HPDE6-E6E7 (cell line): ENCODE measurements around the gene SYT2.

Source experiments
- DNase-seq: peaks from one replicate; pipeline ENCODE4 v3.0.0; 2011; ENCODE audit warnings: missing footprints; ENCODE audit errors: extremely low spot score

The SYT2 gene

DNA sequence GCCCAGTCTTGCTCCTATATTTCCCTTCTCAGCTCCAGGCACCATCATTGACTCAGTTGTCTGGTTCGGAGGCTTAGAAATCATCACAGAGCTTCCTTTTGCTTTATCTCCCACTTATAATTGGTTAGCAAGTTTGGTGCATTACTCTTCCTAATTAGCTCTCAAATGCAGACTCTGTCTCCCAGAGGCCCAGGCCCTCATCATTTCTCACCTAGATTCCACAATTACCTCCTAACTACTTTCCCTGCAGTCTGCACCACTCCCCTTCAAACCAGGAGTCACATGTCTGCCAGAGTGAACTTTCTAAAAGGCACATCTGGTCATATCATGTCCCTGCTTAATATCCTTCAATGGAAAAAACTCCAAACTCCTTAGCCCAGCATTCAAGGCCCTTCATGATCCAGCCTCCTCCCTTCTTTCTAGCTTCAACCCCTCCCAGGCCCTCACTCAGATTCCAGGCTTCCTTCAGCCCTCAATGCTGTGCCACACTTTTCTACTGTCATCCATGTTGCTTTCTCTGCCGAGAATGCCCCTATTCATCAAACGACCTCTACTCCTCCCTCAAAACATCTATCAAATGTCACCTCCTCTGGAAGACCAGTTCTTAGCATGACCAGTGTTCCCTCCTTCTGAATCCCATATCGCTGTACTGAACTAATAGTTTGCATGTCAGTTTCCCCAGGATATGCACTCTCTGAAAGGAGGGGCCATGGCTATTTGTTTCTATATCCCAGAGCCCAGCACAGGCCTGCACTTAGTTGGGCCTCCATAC lies 30.7 kb downstream of the SYT2 start:
- no peak for DNase-seq

DNA sequence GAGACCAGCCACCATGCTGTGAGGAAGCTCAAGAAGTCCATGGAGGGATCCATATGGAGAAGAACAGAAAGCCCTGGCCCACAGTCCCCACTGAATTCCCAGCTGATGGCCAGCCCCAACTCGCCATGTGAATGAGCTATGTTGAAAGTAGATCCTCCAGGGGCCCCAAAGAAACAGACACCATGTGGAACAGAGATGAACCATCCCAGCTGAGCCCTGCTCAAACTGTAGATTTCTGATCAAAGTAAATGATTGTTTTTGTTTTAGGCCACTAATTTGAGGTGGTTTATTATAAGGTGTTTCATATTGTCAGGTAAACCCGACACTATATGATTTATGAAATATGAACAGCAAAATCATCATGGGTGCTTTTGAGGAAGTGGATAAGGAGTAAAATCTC lies 32.8 kb downstream of the SYT2 start:
- DNase-seq = no peak

DNA sequence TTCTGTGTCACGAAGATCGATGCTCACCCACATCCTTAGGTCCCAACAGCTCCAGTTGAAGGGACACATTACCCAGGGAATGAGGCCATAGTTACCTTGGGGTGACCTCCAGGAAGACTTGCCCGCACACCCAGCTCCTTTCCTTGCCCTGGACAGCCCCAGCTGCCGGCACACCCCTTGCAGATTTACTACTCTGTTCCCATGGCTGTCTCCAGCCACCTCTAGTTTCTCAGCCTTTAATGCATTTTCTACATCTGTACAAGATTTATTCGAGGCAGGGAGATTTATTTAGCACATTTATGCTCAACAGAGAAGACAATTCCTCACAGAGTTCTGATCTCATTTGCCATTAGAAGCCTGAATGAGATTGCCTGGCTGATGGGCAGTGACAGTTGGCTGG lies 36.7 kb downstream of the SYT2 start:
- no peak for DNase-seq

DNA sequence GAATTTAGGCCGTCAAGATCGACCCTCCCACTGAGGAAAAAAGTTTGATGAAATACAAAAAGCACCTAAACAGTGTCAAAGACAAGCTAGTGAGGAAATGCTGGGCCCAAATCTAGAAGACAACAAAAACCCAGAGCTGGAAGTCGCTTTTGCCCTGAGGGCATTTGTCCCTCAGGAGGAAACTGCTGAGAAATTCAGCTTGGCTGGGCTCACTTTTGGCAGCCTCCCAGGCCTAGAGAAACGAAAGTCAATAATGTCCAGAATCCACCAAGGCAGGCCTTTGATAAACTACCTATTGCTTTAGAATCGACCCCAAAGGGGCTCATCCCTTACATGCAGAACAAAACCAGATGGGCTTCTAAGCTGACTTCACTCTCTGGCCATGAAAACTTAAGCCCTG lies 38.9 kb downstream of the SYT2 start:
- DNase-seq = no peak

DNA sequence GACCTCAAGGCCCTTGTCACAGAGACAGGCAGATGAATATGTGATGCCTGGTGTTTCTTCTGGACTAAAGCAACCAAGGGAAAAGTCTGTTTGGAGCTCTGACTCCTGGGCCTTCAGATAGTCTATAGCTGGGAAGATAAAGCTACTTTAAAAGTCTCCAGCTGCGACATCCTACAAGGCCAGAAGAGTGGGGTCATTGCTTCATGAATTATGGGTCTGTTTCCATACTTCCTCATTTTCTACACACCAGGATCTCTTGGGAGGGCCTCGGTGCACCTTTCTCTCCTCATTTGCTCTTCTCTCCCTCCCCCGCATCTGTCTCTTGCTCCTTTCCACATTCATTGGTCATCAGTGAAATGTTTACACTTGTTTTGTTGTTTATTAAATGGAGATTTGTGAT lies 44.8 kb downstream of the SYT2 start:
- DNase-seq = no peak

DNA sequence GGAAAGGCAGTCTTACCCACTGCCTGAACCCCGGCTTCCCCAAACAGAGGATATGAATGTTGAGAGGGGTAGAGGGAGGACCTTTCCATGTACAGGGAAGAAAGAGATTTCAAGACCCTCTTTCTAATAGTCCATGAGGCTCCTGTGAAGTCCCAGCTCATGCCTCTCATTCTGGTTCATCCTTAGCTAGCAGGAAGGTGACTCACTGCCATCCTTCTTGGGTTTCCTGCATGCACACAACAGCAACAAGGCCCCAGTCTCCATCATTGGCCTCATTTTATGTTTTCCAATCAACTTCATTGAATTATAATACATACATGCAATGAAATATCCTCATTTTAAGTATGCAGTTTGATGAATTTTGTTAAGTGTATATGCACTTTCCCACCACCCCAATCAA lies 46.2 kb downstream of the SYT2 start:
- DNase-seq = no peak

DNA sequence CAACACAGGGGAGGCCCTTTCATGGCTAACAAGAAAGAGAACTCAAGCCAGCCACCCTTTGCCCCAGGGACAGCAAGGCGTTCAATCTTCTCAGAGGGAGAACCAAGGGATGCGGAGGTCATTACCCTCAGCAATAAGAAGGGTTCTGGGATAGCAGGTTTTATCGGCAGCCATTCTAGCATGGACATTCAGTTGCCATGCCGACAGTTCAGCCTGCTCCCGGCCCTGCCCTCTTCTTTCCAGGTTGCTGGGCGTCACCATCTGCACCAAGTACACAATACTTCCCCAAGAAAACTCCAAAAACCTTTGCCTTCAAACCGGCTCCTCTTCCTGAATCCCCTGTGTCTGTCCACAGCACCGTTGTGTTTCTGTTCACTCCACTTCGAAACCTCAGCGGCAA lies 47.1 kb downstream of the SYT2 start:
- DNase-seq = no peak

DNA sequence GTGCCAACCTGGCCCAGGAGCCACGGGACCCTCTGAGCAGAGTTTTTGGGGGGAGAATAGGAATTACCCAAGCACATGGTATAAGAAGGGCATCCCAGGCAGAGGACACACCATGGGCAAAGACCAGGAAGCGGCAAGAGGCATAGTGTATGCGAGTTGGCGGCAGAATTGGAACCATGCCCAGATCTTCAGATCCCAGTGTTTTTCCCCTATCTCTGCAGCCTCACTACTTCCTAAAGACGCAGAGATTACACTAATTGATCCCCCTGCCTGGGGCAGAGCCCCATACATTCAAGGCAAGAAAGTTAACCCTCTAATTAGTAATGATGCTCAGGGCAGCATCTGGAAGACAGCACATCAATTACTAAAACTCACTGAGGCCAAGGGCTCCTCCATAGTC lies 48.2 kb downstream of the SYT2 start:
- no peak for DNase-seq

DNA sequence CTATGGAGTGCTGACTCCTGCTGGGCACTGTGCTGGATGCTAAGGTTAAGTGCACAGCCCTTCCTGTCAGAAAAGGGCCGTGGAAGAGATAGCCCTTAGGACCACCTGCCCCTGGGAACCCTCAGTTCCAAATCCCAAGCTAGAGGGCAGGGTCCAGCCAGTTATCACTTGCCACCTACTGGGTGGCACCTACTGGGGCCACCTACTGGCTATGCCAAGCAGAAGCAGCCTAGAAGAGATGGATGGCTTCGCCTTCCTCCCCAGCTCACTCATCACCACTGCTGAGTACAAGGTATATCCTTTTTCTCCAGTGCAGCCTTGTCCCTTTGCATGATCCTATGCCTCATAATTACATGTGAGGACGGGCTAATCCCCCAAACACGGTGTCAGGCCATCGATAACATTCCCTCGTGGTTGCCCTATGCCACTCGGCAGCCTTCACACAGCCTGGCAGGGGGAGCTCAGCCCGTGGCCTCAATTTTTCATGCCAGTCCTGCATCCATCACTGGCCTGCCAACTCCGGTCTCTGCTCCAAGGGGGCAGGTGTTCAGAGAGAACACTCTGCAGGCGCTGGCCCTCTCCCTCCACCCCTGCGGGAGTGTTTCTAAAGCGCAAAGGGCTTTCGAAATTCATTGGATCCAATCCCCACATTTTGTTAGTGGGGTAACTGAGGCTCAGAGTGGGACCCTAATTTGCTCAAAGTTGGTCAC lies 49.0 kb downstream of the SYT2 start:
- DNase-seq = no peak

DNA sequence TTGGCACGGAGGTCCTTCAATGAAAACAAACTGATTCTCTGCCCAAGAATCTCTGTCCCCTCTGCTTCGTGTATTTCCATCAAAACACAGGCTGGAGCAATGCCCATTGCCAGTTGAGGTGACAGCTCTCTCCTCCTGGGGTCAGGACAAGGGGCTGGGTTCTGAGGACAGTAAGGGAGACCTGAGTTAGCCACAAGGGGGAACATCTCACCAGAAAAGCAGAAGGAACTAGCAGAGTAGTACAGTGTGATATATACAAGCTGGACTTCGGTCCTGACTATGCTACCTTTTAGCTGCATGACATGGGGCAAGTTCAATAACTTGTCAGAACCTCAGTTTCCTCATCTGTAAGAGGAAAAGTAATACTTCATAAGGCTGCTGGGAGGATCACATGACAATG lies 50.3 kb downstream of the SYT2 start:
- no peak for DNase-seq

DNA sequence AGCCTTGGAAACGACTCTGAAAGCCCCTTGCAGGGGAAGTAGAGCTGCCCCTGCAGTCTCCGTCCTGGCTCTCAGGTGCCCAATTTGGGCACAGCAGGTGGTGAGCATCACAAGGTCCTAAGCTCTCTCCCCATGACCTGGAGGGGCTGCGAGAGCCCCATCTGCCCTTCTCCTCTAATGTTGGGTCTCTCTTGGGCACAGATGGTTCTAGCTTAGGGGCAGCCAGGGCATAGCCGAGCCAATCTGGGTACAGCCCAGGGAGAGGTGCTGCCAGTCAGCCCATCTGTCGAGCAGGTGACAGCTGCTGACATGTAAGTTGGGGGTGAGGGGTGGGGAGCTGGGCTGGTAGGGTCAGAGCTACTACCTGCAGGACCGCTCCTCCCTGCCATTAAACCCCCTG lies 50.7 kb downstream of the SYT2 start:
- no peak for DNase-seq

DNA sequence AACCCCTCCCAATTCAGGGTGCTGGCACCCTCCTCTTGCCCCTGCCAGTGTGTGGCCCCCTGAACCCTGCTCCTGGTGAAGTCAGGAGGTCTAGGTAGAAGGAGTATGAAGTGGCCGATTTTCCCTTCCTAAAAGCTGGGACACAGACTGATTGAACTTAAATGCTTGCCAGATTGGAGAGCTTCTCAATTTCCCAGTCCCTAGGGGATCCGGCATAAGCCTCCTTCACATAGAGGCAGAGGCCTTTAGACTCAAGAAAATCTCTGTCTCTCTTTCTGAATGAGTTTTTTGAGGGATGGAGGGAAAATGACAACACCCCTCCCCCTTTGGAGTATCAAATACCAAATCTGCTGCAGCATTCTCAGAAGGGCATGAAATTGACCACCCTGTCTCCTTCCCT lies 51.5 kb downstream of the SYT2 start:
- no peak for DNase-seq

DNA sequence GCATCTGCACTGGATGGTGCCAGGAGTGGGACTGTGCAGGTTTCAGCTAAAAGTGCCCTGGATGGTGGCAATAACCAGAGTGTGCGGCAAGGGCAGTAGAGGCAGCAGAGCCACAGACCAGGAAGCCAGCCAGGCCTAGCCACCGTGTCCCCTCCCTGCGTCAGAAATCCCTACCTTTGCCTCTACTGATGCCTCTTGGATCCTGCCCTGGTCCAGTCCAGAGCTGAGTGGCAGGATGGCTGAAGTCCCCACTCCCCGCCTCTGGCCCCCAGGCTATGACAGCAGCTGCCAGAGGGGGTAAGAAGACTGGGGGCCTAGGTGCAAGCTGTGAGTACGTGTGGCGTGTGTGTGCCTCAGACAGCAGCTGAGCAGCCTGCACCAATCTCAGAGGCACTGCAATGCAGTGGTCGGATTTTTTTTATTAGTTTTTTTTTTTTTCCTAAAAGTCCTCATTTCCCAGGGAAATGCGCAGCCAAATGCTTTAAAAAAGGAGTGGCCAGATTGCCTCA lies 51.9 kb downstream of the SYT2 start:
- DNase-seq = no peak

DNA sequence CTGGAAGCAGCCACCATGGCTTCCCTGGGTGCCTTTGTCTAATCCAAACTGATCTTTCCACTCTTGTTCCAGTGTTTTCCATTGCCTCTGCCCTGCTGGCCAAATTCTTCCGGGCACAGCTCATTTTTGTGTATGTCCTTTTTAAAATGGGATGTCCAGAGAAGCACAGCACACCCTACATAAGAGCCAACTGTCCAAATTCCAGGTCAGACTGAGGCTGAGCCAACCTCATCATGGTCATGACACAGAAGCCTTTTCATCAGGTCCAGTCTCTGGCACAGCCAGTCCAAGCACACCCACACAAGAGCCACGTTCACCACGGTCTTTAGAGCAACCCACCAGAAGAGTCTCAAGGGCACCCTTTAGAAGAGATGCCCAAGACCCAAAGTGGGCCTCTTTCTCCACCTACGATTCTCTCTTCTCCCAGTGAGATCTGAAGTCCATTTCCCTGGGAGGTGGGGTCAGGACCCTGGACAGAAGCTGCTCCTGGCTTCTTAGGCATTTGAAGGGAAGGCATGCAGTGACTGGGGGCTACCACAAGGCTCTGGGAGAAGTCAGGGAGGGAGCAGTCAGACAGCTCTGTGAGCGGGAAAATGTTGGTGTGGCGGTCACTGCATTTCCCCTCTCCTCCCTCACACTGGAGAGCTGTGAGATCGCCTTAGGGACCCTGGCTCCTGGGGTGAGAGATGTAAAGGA lies 53.2 kb downstream of the SYT2 start:
- DNase-seq = peak; percentile 13

DNA sequence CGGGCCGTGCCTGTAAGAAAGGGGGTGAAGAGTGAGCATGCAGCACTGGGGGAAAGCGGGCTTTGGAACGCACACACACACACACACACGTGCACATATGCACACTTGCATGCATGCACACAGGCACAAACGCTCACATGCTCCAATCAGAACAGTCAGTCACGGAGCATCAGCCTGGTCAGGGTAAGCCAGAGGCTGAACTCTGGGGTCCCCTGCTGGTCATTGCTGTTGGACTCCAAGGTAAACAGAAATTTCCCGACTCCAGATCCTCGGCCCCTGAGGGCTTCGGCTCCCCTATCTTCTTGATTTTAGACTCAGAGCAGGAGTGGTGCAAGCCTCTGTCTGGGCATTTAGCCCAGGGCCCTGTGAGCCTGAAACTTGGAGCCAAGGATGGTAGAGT lies 54.2 kb downstream of the SYT2 start:
- DNase-seq = no peak

DNA sequence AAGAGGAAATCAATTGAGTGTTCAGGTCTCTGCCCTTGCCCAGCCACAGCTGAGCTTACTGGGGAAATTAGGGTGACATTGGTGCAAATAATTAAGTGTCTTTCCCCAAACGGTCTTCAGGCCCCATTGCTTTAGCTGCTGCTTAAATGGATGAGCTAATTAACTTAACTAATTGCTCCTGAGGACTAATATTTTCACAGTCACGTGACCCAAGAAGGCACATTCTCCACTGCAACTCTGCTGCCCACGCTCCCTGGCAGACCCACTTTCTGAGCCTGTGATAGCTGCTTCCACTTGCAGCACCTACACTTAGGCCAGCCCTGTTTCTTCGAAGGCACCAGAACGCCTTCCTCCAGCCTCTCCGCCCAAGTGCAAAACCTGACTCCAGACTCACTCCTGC lies 56.2 kb downstream of the SYT2 start:
- no peak for DNase-seq

DNA sequence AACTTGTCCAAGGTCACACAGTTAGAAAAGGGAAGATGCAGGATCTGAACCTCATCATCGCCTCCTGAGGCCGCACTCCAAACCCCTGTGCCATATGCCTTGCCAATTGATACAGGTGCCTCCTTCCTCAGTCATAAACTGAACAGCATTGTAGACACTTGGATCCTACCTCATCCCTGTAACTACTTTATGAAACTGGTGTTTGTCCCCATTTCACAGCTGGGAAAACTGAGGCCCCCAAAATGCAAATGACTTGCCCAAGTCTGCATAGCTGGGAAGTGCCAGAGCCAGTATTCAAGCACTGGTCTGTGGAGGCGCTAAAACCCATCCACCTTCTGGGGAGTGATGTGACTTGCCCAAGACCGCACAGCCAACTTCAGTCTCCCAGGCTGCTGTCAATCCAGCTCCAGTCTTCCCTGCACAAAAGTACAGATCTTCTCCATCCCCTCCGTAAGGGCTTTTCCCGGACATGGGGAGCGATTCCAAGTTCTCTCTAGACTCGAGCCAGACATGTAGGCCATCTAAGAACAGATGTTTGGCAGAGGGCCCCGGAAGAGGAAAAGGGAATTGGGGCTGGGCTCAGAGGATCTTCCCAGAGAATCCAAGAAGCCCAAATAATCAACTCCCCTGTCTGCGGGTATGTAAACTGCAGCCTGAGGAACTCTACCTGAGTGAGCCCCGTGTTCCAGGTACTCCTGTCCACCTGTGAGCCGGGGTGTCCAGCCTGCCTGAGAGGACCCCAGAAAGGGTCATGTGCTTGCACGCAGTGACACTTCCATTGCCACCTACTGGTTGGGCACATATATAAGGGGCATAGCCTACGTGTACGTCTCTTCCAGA lies 60.5 kb downstream of the SYT2 start:
- DNase-seq = no peak

DNA sequence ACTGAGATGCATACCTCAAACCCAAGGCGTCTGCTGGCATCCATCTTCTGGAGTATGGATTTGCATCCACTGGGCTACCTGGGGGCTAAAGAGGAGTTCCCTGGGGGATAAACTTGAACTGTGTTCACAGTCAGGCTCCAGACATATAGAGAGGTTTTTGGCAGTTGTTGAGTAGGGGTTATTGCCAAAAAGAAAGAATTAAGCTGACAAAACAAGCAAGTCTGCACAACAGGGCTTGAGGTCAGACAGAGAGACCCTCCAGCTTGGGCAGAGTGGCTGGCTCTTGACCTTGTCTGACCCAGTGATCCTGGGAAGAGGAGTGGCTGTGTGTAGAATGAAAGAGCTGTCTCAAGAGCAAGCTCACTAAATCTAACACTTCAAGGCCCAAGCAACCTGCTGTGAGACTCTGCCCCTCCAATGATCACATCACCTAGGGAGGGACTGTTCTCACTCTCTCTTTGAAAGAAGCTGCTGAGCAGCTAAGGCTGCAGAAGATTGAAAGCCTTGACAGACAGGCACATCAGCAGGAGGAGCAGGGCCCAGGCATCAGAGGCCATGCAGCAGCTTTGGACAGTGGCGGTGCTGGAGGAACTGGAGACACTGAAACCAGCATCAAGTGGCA lies 61.5 kb downstream of the SYT2 start:
- no peak for DNase-seq

DNA sequence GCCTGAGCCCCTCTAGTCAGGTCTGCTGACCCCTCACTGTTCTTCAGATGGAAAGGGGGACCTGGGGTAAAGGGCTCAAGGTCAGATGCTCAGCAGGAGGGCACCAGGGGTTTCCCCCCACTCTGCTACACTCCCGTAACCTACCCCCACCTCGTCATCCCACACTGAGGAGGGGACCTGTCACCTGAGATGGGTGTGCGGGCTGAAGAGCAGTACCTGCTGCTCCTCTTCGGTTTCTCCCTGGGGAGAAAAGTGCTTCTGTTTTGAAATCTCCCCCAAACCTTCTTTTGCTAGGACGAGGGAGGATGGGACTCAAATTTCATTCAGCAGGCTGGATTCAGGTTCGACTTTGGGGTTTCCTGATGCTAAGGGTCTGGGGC lies 65.2 kb downstream of the SYT2 start:
- DNase-seq = no peak

DNA sequence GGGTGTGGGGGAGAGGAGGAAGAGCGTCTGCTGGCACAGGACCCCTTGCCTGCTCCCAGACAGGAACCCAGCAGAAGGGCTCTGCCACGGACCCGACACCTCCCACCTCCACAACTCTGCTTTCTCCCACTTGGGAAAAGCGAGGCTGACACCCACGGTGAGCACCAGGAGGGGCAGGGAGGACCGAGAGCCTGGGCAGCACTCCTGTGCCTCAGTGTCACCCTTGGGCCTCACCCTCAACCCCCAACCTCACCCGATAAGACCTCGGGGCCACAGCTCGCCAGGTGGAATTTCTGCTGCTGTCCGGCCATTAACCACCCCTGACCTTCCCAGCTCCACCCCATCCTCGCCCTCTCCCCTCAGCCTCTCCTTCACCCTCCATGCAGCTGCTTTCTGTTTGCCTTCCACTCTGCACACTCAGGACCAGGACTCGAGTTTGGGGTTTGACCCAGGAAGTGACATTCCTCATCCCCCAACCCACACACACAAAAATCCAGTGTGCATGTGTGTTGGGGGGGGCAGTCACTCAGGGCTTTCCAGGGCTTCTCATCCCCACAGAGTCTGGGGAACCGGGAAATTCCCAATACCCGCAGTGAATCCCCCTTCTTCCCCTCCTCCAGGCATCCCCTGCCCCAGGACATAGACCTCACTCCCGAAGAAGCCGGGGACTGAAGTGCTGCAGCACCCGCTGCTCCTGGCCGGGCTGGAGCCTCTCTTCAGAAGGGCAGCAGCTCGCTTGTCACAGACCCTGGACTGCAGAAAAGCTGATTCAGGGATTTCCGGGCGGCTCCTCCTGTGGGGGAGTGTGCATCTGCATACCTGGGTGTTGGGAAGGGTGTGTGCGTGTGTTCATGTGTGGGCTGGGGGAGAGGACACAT lies 65.8 kb downstream of the SYT2 start:
- no peak for DNase-seq
